ENCODE measurements around the gene TRAPPC2. TPM values are rescaled to one million over a fixed set of nuclear protein-coding genes. Genes with fewer than 3 reads are reported as not detected.

Gene TRAPPC2
- total RNA-seq, 4 donors from 2014 or later: 13.1 to 20.4 (median 15.2) TPM

- no peaks in the 10 kb centered on the region for H3K27me3 ChIP-seq
- 85% methylated on average over 3 of the region's 3 CpGs for WGBS
Measured at GRCh38 chrX:13752141-13752540, 17.7 kb upstream of the TRAPPC2 start.

GRCh38 chrX:13750812-13751211 lies 16.4 kb upstream of the TRAPPC2 start:
- no peak for DNase-seq (ENCODE audit: extremely low spot score)
- intact Hi-C loops (cut with DNase I): no loop called here
- H3K27ac ChIP-seq (replicated peaks in 1 of 4): no peak overlapping the region

More at GRCh38 chrX:13752141-13752540, 17.7 kb upstream of the TRAPPC2 start:
- no peak for DNase-seq (ENCODE audit: extremely low spot score)
- Histone ChIP-seq H3K4me3 (no peak overlapping the region), H3K4me1 (peaks cover 0 to 8% (median 0%) of the 10 kb centered on the region in 4 donors), H3K27ac (replicated peaks in 1 of 4) (no peak overlapping the region), H3K36me3 (peaks cover 0 to 32% (median 27%) of the 10 kb centered on the region in 4 donors), H3K9me3 (no peaks in the 10 kb centered on the region)
- no peak for TF ChIP-seq POLR2AphosphoS5 (IDR thresholded peaks at IDR 0.05)
- TF ChIP-seq EP300 (IDR thresholded peaks at IDR 0.05): no peak
- no peak for TF ChIP-seq CTCF (IDR thresholded peaks at IDR 0.05)
- no peak for TF ChIP-seq POLR2A (IDR thresholded peaks at IDR 0.05; ENCODE audit: low read depth)
- intact Hi-C loops (cut with DNase I): no loop called here

GRCh38 chrX:13750204-13750603 lies 15.8 kb upstream of the TRAPPC2 start:
- DNase-seq (ENCODE audit: extremely low spot score): no peak
- Histone ChIP-seq H3K27me3 (no peaks in the 10 kb centered on the region), H3K4me1 (peaks cover 0 to 8% (median 0%) of the 10 kb centered on the region in 4 donors), H3K36me3 (peaks cover 0 to 27% (median 24%) of the 10 kb centered on the region in 4 donors), H3K27ac (replicated peaks in 1 of 4) (no peak overlapping the region), H3K4me3 (no peak overlapping the region), H3K9me3 (no peaks in the 10 kb centered on the region)
- intact Hi-C loops (cut with DNase I): no loop called here
- no peak for TF ChIP-seq POLR2AphosphoS5 (IDR thresholded peaks at IDR 0.05)
- peak; percentile 55 to 59 (median 58) for TF ChIP-seq CTCF (IDR thresholded peaks at IDR 0.05)

More at GRCh38 chrX:13750812-13751211, 16.4 kb upstream of the TRAPPC2 start:
- TF ChIP-seq EP300 (IDR thresholded peaks at IDR 0.05) (no peak), CTCF (IDR thresholded peaks at IDR 0.05) (no peak), POLR2A (IDR thresholded peaks at IDR 0.05; ENCODE audit: low read depth) (no peak), POLR2AphosphoS5 (IDR thresholded peaks at IDR 0.05) (no peak)
- H3K4me3 ChIP-seq: no peak overlapping the region
- no peaks in the 10 kb centered on the region for H3K27me3 ChIP-seq
- H3K4me1 ChIP-seq: peaks cover 0 to 8% (median 0%) of the 10 kb centered on the region in 4 donors
- H3K9me3 ChIP-seq: no peaks in the 10 kb centered on the region
- H3K36me3 ChIP-seq: peaks cover 0 to 27% (median 24%) of the 10 kb centered on the region in 4 donors

GRCh38 chrX:13748486-13748885 lies 14.1 kb upstream of the TRAPPC2 start:
- H3K4me3 ChIP-seq: no peak overlapping the region
- peaks cover 0 to 32% (median 29%) of the 10 kb centered on the region in 4 donors for H3K36me3 ChIP-seq
- DNase-seq (ENCODE audit: extremely low spot score): no peak
- H3K9me3 ChIP-seq: no peaks in the 10 kb centered on the region
- no peak for TF ChIP-seq EP300 (IDR thresholded peaks at IDR 0.05)
- TF ChIP-seq POLR2AphosphoS5 (IDR thresholded peaks at IDR 0.05): no peak
- TF ChIP-seq CTCF (IDR thresholded peaks at IDR 0.05): no peak
- no peak for TF ChIP-seq POLR2A (IDR thresholded peaks at IDR 0.05; ENCODE audit: low read depth)
- H3K4me1 ChIP-seq: peaks cover 0 to 8% (median 0%) of the 10 kb centered on the region in 4 donors
- no peaks in the 10 kb centered on the region for H3K27me3 ChIP-seq
- no peak overlapping the region for H3K27ac ChIP-seq (replicated peaks in 1 of 4)
- intact Hi-C loops (cut with DNase I): loop anchor here (5.0 kb wide), 3 partner anchors 91 to 284 kb away; no protein-coding TSS in a partner anchor
- 89% methylated on average over 3 of the region's 3 CpGs for WGBS

GRCh38 chrX:13747836-13748235 lies 13.4 kb upstream of the TRAPPC2 start:
- peaks cover 0 to 8% (median under 1%) of the 10 kb centered on the region in 4 donors for H3K4me1 ChIP-seq
- DNase-seq (ENCODE audit: extremely low spot score): no peak
- no peaks in the 10 kb centered on the region for H3K9me3 ChIP-seq
- H3K4me3 ChIP-seq: no peak overlapping the region
- no peaks in the 10 kb centered on the region for H3K27me3 ChIP-seq
- WGBS: 61% methylated on average over 2 of the region's 2 CpGs
- TF ChIP-seq POLR2AphosphoS5 (IDR thresholded peaks at IDR 0.05): no peak
- TF ChIP-seq CTCF (IDR thresholded peaks at IDR 0.05): peak; percentile 12 to 52 (median 24)
- peaks cover 0 to 32% (median 29%) of the 10 kb centered on the region in 4 donors for H3K36me3 ChIP-seq
- no peak overlapping the region for H3K27ac ChIP-seq (replicated peaks in 1 of 4)
- intact Hi-C loops (cut with DNase I): loop anchor here (5.0 kb wide), 3 partner anchors 91 to 284 kb away; no protein-coding TSS in a partner anchor

Data from esophagus muscularis mucosa (tissue), 4 donors.